Neural cell (in vitro differentiated cells): ENCODE data around the gene DSCAML1. TPM values are rescaled to one million over a fixed set of nuclear protein-coding genes. Genes with fewer than 3 reads are reported as not detected.

ENCODE experiments used
- H2AFZ ChIP-seq: fragments of 200-600, 300-800 bp; sonication (generic), shearing (Covaris generic); 2 replicates; pipeline ENCODE4 v1.6.0; 2014; ENCODE audit warnings: low read depth, mild to moderate bottlenecking, antibody characterized with exemption, low read length, moderate library complexity
- H3F3A ChIP-seq: fragments of 200-600 bp; shearing (Covaris generic); 2 replicates; pipeline ENCODE4 v1.6.1; 2016; ENCODE audit warnings: mild to moderate bottlenecking, moderate library complexity, mixed read lengths, antibody characterized with exemption, low read length; ENCODE audit not compliant: insufficient read depth, poor library complexity, severe bottlenecking
- H3K27ac ChIP-seq: fragments of 200-600, 300-800 bp; sonication (generic), shearing (Covaris generic); 2 replicates; pipeline ENCODE4 v1.5.1; 2014; ENCODE audit warnings: mild to moderate bottlenecking, low read length, moderate library complexity
- H3K27me3 ChIP-seq: fragments of 300-800, 200-600 bp; sonication (generic), shearing (Covaris generic); 2 replicates; pipeline ENCODE4 v1.6.0; 2014; ENCODE audit warnings: mild to moderate bottlenecking, low read depth, low read length, moderate library complexity; ENCODE audit not compliant: insufficient read depth
- H3K36me3 ChIP-seq: fragments of 300-800, 200-600 bp; sonication (generic), shearing (Covaris generic); 2 replicates; pipeline ENCODE4 v1.5.1; 2014; ENCODE audit warnings: mild to moderate bottlenecking, antibody characterized with exemption, low read length, moderate library complexity; ENCODE audit not compliant: insufficient read depth
- H3K4me2 ChIP-seq: fragments of 300-800, 200-600 bp; sonication (generic), shearing (Covaris generic); 2 replicates; pipeline ENCODE4 v1.6.0; 2014; ENCODE audit warnings: mild to moderate bottlenecking, low read length
- H3K4me3 ChIP-seq: fragments of 300-800, 200-600 bp; sonication (generic), shearing (Covaris generic); 2 replicates; pipeline ENCODE4 v1.5.1; 2014; ENCODE audit warnings: mild to moderate bottlenecking, low read length, moderate library complexity
- H3K79me2 ChIP-seq: fragments of 200-600 bp; shearing (Covaris generic); replicated peaks from 2 replicates; pipeline ENCODE4 v1.6.0; 2014; ENCODE audit warnings: mild to moderate bottlenecking, low read length, moderate library complexity; ENCODE audit not compliant: insufficient read depth
- H3K9ac ChIP-seq: fragments of 300-800, 200-600 bp; sonication (generic), shearing (Covaris generic); 2 replicates; pipeline ENCODE4 v1.6.1; 2016; ENCODE audit warnings: mild to moderate bottlenecking, low read length, mixed read lengths
- H3K9me2 ChIP-seq: fragments of 200-600 bp; shearing (Covaris generic); 2 replicates; pipeline ENCODE4 v1.6.1; 2016; ENCODE audit warnings: mild to moderate bottlenecking, low read length, mixed read lengths; ENCODE audit not compliant: insufficient read depth
- H3K9me3 ChIP-seq: fragments of 200-600, 300-800 bp; sonication (generic), shearing (Covaris generic); 2 replicates; pipeline ENCODE4 v1.6.1; 2016; ENCODE audit warnings: mild to moderate bottlenecking, mixed run types, low read length, moderate library complexity, mixed read lengths
- H4K20me1 ChIP-seq: fragments of 200-600 bp; shearing (Covaris generic); 2 replicates; pipeline ENCODE4 v1.6.1; 2016; ENCODE audit warnings: mild to moderate bottlenecking, mixed run types; ENCODE audit not compliant: insufficient read depth
- CTCF ChIP-seq: fragments of 450-650 bp; IDR thresholded peaks from 2 replicates; pipeline ENCODE4 v1.5.1; 2014; ENCODE audit warnings: antibody characterized with exemption, mild to moderate bottlenecking, moderate library complexity; ENCODE audit not compliant: poor library complexity, severe bottlenecking
- EP300 ChIP-seq: fragments of 450-650 bp; conservative IDR thresholded peaks from 2 replicates; pipeline ENCODE4 v1.6.1; 2014; ENCODE audit warnings: antibody characterized with exemption, mild to moderate bottlenecking, moderate library complexity; ENCODE audit not compliant: poor library complexity, severe bottlenecking
- EZH2 ChIP-seq: fragments of 200-600, 300-800 bp; shearing (Covaris generic), sonication (generic); IDR thresholded peaks from 2 replicates; pipeline ENCODE4 v1.6.1; 2014; ENCODE audit warnings: antibody characterized with exemption, low read length, borderline replicate concordance, mild to moderate bottlenecking; ENCODE audit not compliant: insufficient read depth, poor library complexity, severe bottlenecking
- MXI1 ChIP-seq: fragments of 450-650 bp; conservative IDR thresholded peaks from 2 replicates; pipeline ENCODE4 v1.6.1; 2014; ENCODE audit warnings: antibody characterized with exemption, mild to moderate bottlenecking; ENCODE audit not compliant: poor library complexity, severe bottlenecking
- POLR2AphosphoS5 ChIP-seq: IDR thresholded peaks from 2 replicates; pipeline ENCODE4 v1.6.1; 2012
- RAD21 ChIP-seq: fragments of 450-650 bp; conservative IDR thresholded peaks from 2 replicates; pipeline ENCODE4 v1.6.1; 2014; ENCODE audit warnings: antibody characterized with exemption, mild to moderate bottlenecking, moderate library complexity
- SMC3 ChIP-seq: fragments of 450-650 bp; conservative IDR thresholded peaks from 2 replicates; pipeline ENCODE4 v1.6.1; 2014; ENCODE audit warnings: antibody characterized with exemption, mild to moderate bottlenecking, moderate library complexity; ENCODE audit not compliant: poor library complexity
- TAF1 ChIP-seq: IDR thresholded peaks from 2 replicates; pipeline ENCODE4 v1.6.1; 2012; ENCODE audit warnings: low read depth
- polyA plus RNA-seq: library from polyadenylated mRNA; depleted of rRNA; stranded (reverse); fragments of >200 nt; gene quantifications from 2 replicates; pipeline ENCODE4 v1.2.3, GENCODE V29; 2014
- TF ChIP-seq, protein P1 (sequence below): IDR thresholded peaks from 2 replicates; pipeline ENCODE4 v1.6.1; 2012; ENCODE audit warnings: borderline replicate concordance

DSCAML1 gene
- polyA plus RNA-seq, 1 donor from 2014 or later = 1.3 TPM

GRCh38 chr11:117420598-117420997, 376.4 kb downstream of the DSCAML1 start:
- no peak for TF ChIP-seq RAD21
- TF ChIP-seq TAF1 = no peak
- TF ChIP-seq EZH2 = no peak
- TF ChIP-seq POLR2AphosphoS5 = no peak
- TF ChIP-seq MXI1 = no peak
- TF ChIP-seq CTCF = no peak
- TF ChIP-seq EP300 = no peak
- TF ChIP-seq SMC3 = no peak
- TF ChIP-seq, protein P1, sequence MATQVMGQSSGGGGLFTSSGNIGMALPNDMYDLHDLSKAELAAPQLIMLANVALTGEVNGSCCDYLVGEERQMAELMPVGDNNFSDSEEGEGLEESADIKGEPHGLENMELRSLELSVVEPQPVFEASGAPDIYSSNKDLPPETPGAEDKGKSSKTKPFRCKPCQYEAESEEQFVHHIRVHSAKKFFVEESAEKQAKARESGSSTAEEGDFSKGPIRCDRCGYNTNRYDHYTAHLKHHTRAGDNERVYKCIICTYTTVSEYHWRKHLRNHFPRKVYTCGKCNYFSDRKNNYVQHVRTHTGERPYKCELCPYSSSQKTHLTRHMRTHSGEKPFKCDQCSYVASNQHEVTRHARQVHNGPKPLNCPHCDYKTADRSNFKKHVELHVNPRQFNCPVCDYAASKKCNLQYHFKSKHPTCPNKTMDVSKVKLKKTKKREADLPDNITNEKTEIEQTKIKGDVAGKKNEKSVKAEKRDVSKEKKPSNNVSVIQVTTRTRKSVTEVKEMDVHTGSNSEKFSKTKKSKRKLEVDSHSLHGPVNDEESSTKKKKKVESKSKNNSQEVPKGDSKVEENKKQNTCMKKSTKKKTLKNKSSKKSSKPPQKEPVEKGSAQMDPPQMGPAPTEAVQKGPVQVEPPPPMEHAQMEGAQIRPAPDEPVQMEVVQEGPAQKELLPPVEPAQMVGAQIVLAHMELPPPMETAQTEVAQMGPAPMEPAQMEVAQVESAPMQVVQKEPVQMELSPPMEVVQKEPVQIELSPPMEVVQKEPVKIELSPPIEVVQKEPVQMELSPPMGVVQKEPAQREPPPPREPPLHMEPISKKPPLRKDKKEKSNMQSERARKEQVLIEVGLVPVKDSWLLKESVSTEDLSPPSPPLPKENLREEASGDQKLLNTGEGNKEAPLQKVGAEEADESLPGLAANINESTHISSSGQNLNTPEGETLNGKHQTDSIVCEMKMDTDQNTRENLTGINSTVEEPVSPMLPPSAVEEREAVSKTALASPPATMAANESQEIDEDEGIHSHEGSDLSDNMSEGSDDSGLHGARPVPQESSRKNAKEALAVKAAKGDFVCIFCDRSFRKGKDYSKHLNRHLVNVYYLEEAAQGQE = no peak

GRCh38 chr11:117420143-117420485, 376.9 kb downstream of the DSCAML1 start:
- Histone ChIP-seq H2AFZ (no peak overlapping the region), H3K9me3 (no peaks in the 10 kb centered on the region), H3K4me2 (no peak overlapping the region), H3K27ac (no peak overlapping the region), H3K9me2 (no peaks in the 10 kb centered on the region), H3K79me2 (no peaks in the 10 kb centered on the region), H3K4me3 (no peak overlapping the region), H3F3A (no peaks in the 10 kb centered on the region), H3K27me3 (no peaks in the 10 kb centered on the region), H3K9ac (no peak overlapping the region), H4K20me1 (no peaks in the 10 kb centered on the region), H3K36me3 (no peaks in the 10 kb centered on the region)
- TF ChIP-seq SMC3 (no peak), MXI1 (no peak), EZH2 (no peak), EP300 (no peak), TAF1 (no peak), POLR2AphosphoS5 (no peak)

More at GRCh38 chr11:117420598-117420997, 376.4 kb downstream of the DSCAML1 start:
- Histone ChIP-seq H4K20me1 (no peaks in the 10 kb centered on the region), H3K4me2 (no peak overlapping the region), H3K79me2 (no peaks in the 10 kb centered on the region), H3F3A (no peaks in the 10 kb centered on the region), H3K27me3 (no peaks in the 10 kb centered on the region), H3K9me3 (no peaks in the 10 kb centered on the region), H3K9ac (no peak overlapping the region), H2AFZ (no peak overlapping the region), H3K4me3 (no peak overlapping the region), H3K27ac (no peak overlapping the region), H3K36me3 (no peaks in the 10 kb centered on the region), H3K9me2 (no peaks in the 10 kb centered on the region)
